Prostate gland (tissue), 2 donors: ENCODE results near the gene IL1RAPL1.

Experiments
- POLR2A ChIP-seq: fragments of 450-650 bp; IDR thresholded peaks from one replicate; pipeline ENCODE4 v1.6.1; 2016; ENCODE audit warnings: antibody characterized with exemption, mild to moderate bottlenecking
- TF ChIP-seq, protein P1 (sequence below), 4 experiments: fragments of 200-600 bp in 2 of 4; fragments of 450-650 bp in 2 of 4; sonication (generic) in 2 of 4; IDR thresholded peaks; 1 replicate in 3 of 4; 2 replicates in 1 of 4; pipeline ENCODE4 v1.5.1; 2016 to 2019; ENCODE audit warnings: antibody characterized with exemption in 4 of 4, mild to moderate bottlenecking in 2 of 4, moderate library complexity in 2 of 4

DNA sequence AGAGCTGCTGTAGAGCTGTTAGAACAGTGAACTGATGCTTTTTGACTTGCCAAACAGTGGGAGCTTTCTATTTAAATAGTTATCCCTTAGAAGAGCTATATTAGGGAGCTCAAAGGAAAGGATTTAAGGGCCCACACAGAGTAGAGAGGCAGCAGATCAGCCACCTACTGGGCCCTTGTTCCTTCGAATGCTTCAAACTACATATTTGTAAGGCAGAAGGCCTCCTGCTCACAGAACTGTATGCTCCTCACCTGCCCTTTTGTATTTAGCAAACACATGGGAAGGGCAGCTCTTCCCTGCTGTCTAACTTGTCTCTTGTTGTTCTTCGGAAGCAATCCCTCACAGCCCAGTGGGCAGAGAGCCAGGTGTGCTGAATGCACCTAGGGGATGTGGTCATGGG lies 38.0 kb downstream of the IL1RAPL1 start:
- TF ChIP-seq POLR2A = no peak
- TF ChIP-seq, protein P1, sequence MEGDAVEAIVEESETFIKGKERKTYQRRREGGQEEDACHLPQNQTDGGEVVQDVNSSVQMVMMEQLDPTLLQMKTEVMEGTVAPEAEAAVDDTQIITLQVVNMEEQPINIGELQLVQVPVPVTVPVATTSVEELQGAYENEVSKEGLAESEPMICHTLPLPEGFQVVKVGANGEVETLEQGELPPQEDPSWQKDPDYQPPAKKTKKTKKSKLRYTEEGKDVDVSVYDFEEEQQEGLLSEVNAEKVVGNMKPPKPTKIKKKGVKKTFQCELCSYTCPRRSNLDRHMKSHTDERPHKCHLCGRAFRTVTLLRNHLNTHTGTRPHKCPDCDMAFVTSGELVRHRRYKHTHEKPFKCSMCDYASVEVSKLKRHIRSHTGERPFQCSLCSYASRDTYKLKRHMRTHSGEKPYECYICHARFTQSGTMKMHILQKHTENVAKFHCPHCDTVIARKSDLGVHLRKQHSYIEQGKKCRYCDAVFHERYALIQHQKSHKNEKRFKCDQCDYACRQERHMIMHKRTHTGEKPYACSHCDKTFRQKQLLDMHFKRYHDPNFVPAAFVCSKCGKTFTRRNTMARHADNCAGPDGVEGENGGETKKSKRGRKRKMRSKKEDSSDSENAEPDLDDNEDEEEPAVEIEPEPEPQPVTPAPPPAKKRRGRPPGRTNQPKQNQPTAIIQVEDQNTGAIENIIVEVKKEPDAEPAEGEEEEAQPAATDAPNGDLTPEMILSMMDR (IDR thresholded peaks at IDR 0.05) = no peak
